GM12892 (cell line): Measurements from ENCODE around the gene JDP2.

Experiments
- POLR2AphosphoS5 ChIP-seq: IDR thresholded peaks from 2 replicates; pipeline ENCODE4 v1.6.1; 2011; ENCODE audit warnings: low read depth, low read length, control low read depth
- TAF1 ChIP-seq: IDR thresholded peaks from 2 replicates; pipeline ENCODE4 v1.6.1; 2011; ENCODE audit warnings: low read depth, mild to moderate bottlenecking, control low read depth, low read length, borderline replicate concordance

DNA sequence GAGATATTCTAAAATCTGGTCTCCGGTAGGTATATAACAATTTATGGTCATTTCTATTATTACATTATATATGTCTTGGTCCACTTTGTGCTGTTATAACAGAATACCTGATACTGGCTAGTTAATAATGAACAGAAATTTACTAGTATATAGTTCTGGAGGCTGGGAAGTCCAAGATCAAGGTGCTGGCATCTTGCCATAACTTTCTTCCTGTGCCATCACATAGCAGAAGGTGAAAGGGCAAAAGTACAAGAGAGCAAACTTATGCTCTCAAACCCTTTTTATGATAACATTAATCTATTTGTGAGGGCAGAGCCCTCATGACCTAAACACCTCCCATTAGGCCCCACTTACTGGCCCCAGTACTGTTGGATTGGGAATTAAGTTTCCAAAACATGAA, 76.6 kb downstream of the JDP2 start:
- TF ChIP-seq POLR2AphosphoS5 (no peak), TAF1 (no peak)
